Activated naive CD4-positive, alpha-beta T cell treated with anti-CD3 and anti-CD28 coated beads, Interleukin-2, amount 10 ng/mL, durations not matched to agents 7 days and 5 days (primary cell): Measurements from ENCODE around the gene LAMA4.

ENCODE experiments used
- CTCF ChIA-PET: fragments of 350-600 bp; sonication (Branson Sonifier 250); formaldehyde crosslinking; loops from one replicate; lab custom pipeline; 2021; ENCODE audit warnings: antibody characterized with exemption; lab: Charles Lee
- DNase-seq: peaks from one replicate; pipeline ENCODE4 v3.0.0-alpha.2; 2020
- H3K27ac Mint-ChIP-seq: one replicate; pipeline ENCODE4 v1.8.0; 2021; ENCODE audit warnings: mild to moderate bottlenecking, moderate library complexity, mixed read lengths
- H3K27me3 Mint-ChIP-seq: one replicate; pipeline ENCODE4 v1.8.0; 2021; ENCODE audit warnings: mild to moderate bottlenecking, mixed read lengths
- H3K36me3 Mint-ChIP-seq: one replicate; pipeline ENCODE4 v1.8.0; 2021; ENCODE audit warnings: mixed read lengths
- H3K4me1 Mint-ChIP-seq: one replicate; pipeline ENCODE4 v1.8.0; 2021; ENCODE audit warnings: mixed read lengths
- H3K4me3 Mint-ChIP-seq: one replicate; pipeline ENCODE4 v1.8.0; 2021; ENCODE audit warnings: mild to moderate bottlenecking, moderate library complexity, mixed read lengths
- H3K9me3 Mint-ChIP-seq: one replicate; pipeline ENCODE4 v1.8.0; 2021; ENCODE audit warnings: mixed read lengths

LAMA4 gene

GRCh38 chr6:112096901-112097300, 157.5 kb downstream of the LAMA4 start:
- Mint-ChIP-seq H3K9me3 (no peaks in the 10 kb centered on the region), H3K4me3 (no peak overlapping the region), H3K27me3 (peaks cover 4% of the 10 kb centered on the region), H3K27ac (no peak overlapping the region), H3K36me3 (no peaks in the 10 kb centered on the region), H3K4me1 (no peaks in the 10 kb centered on the region)
- DNase-seq = no peak
- CTCF ChIA-PET = interaction anchor here (1.1 to 1.3 kb wide), 4 partner anchors 9 to 83 kb away, joined by 3 to 6 read pairs (median 3); partner anchors contain the start of genes FAM229B and TUBE1

- Mint-ChIP-seq H3K4me3 (no peak overlapping the region), H3K4me1 (peaks cover 11% of the 10 kb centered on the region), H3K9me3 (no peaks in the 10 kb centered on the region), H3K36me3 (peaks cover 7% of the 10 kb centered on the region), H3K27me3 (peaks cover 8% of the 10 kb centered on the region), H3K27ac (no peak overlapping the region)
- CTCF ChIA-PET = interaction anchor here (0.8 to 4.7 kb wide), 5 partner anchors 9 to 75 kb away, joined by 3 to 97 read pairs (median 5); no protein-coding TSS in a partner anchor
- DNase-seq = no peak
Observed at GRCh38 chr6:112087916-112088315, 166.5 kb downstream of the LAMA4 start.

GRCh38 chr6:112087136-112087911, 167.0 kb downstream of the LAMA4 start, which contains the start of the genes FAM229B and TUBE1:
Gene FAM229B (plus strand): TSS chr6:112087591. CDS start chr6:112099284, 11,693 bp downstream.
Gene TUBE1 (minus strand): TSS chr6:112087482. CDS start chr6:112087434, 48 bp downstream.
- DNase-seq = peak; percentile 94
- peaks cover 8% of the 10 kb centered on the region for H3K27me3 Mint-ChIP-seq
- H3K27ac Mint-ChIP-seq = no peak within 1 kb of the TSS
- no peak within 1 kb of the TSS for H3K4me3 Mint-ChIP-seq
- CTCF ChIA-PET = interaction anchor here (0.8 to 4.7 kb wide), 8 partner anchors 10 to 76 kb away, joined by 3 to 97 read pairs (median 4); no protein-coding TSS in a partner anchor
- peaks cover 11% of the 10 kb centered on the region for H3K36me3 Mint-ChIP-seq
- peaks cover 11% of the 10 kb centered on the region for H3K4me1 Mint-ChIP-seq
- H3K9me3 Mint-ChIP-seq = no peaks in the 10 kb centered on the region

DNA sequence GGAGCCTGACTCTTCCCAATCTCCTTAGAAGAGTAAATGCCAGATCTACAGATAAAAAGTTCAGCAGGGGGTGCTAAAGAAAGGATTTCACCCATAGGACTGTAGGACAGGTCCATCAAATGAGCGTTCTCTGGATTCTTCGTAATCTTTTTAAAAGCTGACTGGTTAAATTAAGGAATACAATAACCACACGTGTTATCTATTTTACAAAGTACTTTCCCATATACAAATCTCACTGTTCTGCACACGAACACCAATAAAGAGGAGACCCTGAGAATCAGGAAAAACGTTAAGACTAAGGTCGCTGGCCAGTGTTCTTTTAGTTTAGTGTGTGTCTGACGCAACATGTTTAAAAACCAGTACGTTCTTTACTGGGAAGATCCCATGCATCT, 167.6 kb downstream of the LAMA4 start:
- H3K4me1 Mint-ChIP-seq = peaks cover 11% of the 10 kb centered on the region
- no peaks in the 10 kb centered on the region for H3K9me3 Mint-ChIP-seq
- DNase-seq = no peak
- H3K27ac Mint-ChIP-seq = no peak overlapping the region
- H3K27me3 Mint-ChIP-seq = peaks cover 8% of the 10 kb centered on the region
- CTCF ChIA-PET = interaction anchor here (0.9 to 4.7 kb wide), 7 partner anchors 10 to 77 kb away, joined by 3 to 97 read pairs (median 3); no protein-coding TSS in a partner anchor
- peaks cover 11% of the 10 kb centered on the region for H3K36me3 Mint-ChIP-seq
- no peak overlapping the region for H3K4me3 Mint-ChIP-seq

- peaks cover 8% of the 10 kb centered on the region for H3K27me3 Mint-ChIP-seq
- H3K27ac Mint-ChIP-seq = no peak overlapping the region
- H3K9me3 Mint-ChIP-seq = no peaks in the 10 kb centered on the region
- peaks cover 13% of the 10 kb centered on the region for H3K36me3 Mint-ChIP-seq
- no peak for DNase-seq
- H3K4me1 Mint-ChIP-seq = peaks cover 11% of the 10 kb centered on the region
- CTCF ChIA-PET = interaction anchor here (0.5 to 4.7 kb wide), 9 partner anchors 25 to 222 kb away, joined by 3 to 97 read pairs (median 3); no protein-coding TSS in a partner anchor
- H3K4me3 Mint-ChIP-seq = no peak overlapping the region
Observed at GRCh38 chr6:112085286-112086065, 168.9 kb downstream of the LAMA4 start.

GRCh38 chr6:112081569-112081968, 172.8 kb downstream of the LAMA4 start:
- Mint-ChIP-seq H3K27me3 (no peaks in the 10 kb centered on the region), H3K4me1 (peaks cover 11% of the 10 kb centered on the region), H3K36me3 (peaks cover 24% of the 10 kb centered on the region), H3K4me3 (no peak overlapping the region), H3K9me3 (no peaks in the 10 kb centered on the region), H3K27ac (no peak overlapping the region)
- CTCF ChIA-PET = interaction anchor here (0.9 kb wide), 1 partner anchor 10 kb away, joined by 3 read pairs; no protein-coding TSS in a partner anchor
- DNase-seq = no peak

DNA sequence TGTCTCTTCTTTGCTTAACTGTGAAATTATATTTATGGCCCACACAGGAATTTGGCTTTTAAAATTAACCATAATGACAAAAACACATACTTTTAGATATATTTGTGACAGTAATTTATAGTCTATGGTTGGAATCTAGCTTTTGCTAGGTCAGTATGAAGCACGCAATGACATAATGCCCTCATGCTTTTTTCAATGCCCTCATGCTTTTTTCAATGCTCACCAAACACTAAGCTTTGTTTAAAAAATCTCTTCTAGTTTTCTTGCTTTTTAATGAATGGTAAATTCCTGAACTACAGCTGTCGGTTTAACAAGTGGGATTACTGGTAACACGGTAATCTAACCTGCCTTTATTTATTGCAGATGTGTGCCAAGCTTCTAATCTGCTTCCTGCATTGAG, 187.8 kb downstream of the LAMA4 start:
- no peak overlapping the region for H3K27ac Mint-ChIP-seq
- DNase-seq = no peak
- CTCF ChIA-PET = interaction anchor here (1.1 kb wide), 1 partner anchor 97 kb away, joined by 3 read pairs; no protein-coding TSS in a partner anchor
- no peaks in the 10 kb centered on the region for H3K4me1 Mint-ChIP-seq
- H3K9me3 Mint-ChIP-seq = no peaks in the 10 kb centered on the region
- H3K4me3 Mint-ChIP-seq = no peak overlapping the region
- H3K27me3 Mint-ChIP-seq = peaks cover 3% of the 10 kb centered on the region
- peaks cover 4% of the 10 kb centered on the region for H3K36me3 Mint-ChIP-seq

DNA sequence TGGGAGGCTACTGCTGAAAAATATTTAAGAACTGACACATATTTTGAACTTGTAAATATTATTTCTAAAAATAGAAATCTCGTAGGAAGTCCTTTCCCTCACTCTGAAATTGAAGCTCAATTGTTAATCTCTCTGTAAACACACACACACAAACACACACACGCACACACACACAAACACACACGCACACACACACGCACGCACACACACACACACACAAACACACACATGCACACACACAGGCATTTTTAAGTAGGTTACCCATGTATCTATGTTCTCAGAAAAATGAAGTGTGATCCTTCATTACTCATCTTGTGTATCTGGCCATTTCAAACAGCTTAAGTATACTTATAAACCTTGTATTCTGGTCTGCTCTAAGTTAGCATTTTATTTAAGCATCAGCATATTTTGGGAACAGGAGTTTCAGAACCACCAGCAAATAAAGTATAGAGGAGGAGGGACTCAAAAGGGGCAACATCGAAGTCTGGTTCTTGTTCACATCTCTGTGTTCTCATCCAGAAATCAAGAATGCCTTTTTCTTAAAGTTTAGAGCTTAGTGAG, 188.9 kb downstream of the LAMA4 start:
- CTCF ChIA-PET = interaction anchor here (1.4 kb wide), 1 partner anchor 15 kb away, joined by 3 read pairs; no protein-coding TSS in a partner anchor
- Mint-ChIP-seq H3K9me3 (no peaks in the 10 kb centered on the region), H3K4me3 (no peak overlapping the region), H3K36me3 (peaks cover 3% of the 10 kb centered on the region), H3K4me1 (no peaks in the 10 kb centered on the region), H3K27me3 (peaks cover 3% of the 10 kb centered on the region), H3K27ac (no peak overlapping the region)
- no peak for DNase-seq

DNA sequence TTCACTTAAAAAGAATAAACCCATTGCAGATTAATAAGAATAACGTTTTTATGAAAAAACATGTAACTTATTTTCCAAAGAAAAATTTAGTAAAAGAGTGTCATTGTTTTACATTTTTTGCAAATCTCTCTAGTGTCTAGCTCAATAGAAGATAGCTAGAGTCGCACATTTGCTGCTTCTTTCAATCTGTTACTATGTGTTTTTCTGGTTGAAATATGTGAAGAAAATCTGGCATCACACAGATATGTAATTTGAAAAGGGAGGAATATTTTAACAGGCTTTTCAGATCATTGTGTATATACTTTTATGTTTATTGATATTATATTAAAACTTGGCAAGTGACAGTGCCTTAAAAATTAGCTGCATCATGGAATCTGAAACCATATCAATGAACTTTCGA, 191.4 kb downstream of the LAMA4 start:
- Mint-ChIP-seq H3K27ac (no peak overlapping the region), H3K4me3 (no peak overlapping the region)

GRCh38 chr6:112061605-112062004, 192.8 kb downstream of the LAMA4 start:
- no peak for DNase-seq
- peaks cover 3% of the 10 kb centered on the region for H3K27me3 Mint-ChIP-seq
- CTCF ChIA-PET = interaction anchor here (0.8 kb wide), 1 partner anchor 17 kb away, joined by 3 read pairs; no protein-coding TSS in a partner anchor
- H3K27ac Mint-ChIP-seq = no peak overlapping the region
- H3K36me3 Mint-ChIP-seq = no peaks in the 10 kb centered on the region
- no peaks in the 10 kb centered on the region for H3K9me3 Mint-ChIP-seq
- no peaks in the 10 kb centered on the region for H3K4me1 Mint-ChIP-seq
- no peak overlapping the region for H3K4me3 Mint-ChIP-seq

More for the DNA sequence above, 191.4 kb downstream of the LAMA4 start:
- no peaks in the 10 kb centered on the region for H3K36me3 Mint-ChIP-seq
- no peaks in the 10 kb centered on the region for H3K9me3 Mint-ChIP-seq
- CTCF ChIA-PET = interaction anchor here (0.7 kb wide), 1 partner anchor 24 kb away, joined by 3 read pairs; no protein-coding TSS in a partner anchor
- H3K4me1 Mint-ChIP-seq = no peaks in the 10 kb centered on the region
- DNase-seq = no peak
- peaks cover 3% of the 10 kb centered on the region for H3K27me3 Mint-ChIP-seq
